T-cell (primary cell): ENCODE results near the gene DEFB124. TPM values are rescaled to one million over a fixed set of nuclear protein-coding genes. Genes with fewer than 3 reads are reported as not detected.

ENCODE experiments used
- ATAC-seq, 4 experiments: fragments of 200-7000 bp in 3 of 4; fragments of 150-1000 bp in 1 of 4; cut with Tn5 transposase; replicated peaks in 1 of 4; 1 replicate in 3 of 4; 2 replicates in 1 of 4; pipeline ENCODE4 v1.10.0; 2021; ENCODE audit warnings: moderate library complexity in 3 of 4, mild to moderate bottlenecking in 2 of 4, moderate number of reproducible peaks in 1 of 4
- CTCF ChIA-PET, 2 donors: fragments of 300-600 bp; sonication (Branson Sonifier 250); formaldehyde crosslinking; loops; one replicate each; lab custom pipeline; 2022; ENCODE audit warnings: antibody characterized with exemption in 2 of 2; lab: Charles Lee
- POLR2A ChIA-PET, 2 donors: fragments of 300-600 bp; sonication (Branson Sonifier 250); formaldehyde crosslinking; loops; one replicate each; lab custom pipeline; 2022; ENCODE audit warnings: antibody characterized with exemption in 2 of 2; lab: Charles Lee
- DNase-seq, 35 experiments: peaks; one replicate each; pipeline versions ENCODE4 v3.0.0 to v3.0.0-alpha.2; 2013 to 2023
- H3K27ac ChIP-seq: one replicate; pipeline ENCODE4 v1.5.1; 2013; ENCODE audit warnings: low read length
- H3K27me3 ChIP-seq, 2 experiments: replicated peaks in 1 of 2; 1 replicate in 1 of 2; 2 replicates in 1 of 2; pipeline versions ENCODE4 v1.6.1 to v1.7.0; 2013; ENCODE audit warnings: low read length in 1 of 2, mixed read lengths in 1 of 2; ENCODE audit not compliant: control insufficient read depth in 2 of 2, insufficient read depth in 2 of 2; ENCODE audit errors: extremely low read depth in 1 of 2
- H3K36me3 ChIP-seq, 2 donors: 1 replicate in 1 of 2; 2 replicates in 1 of 2; pipeline versions ENCODE4 v1.6.1 to v1.7.0; 2013; ENCODE audit warnings: low read length in 1 of 2; ENCODE audit not compliant: control insufficient read depth in 2 of 2, insufficient read depth in 1 of 2; ENCODE audit errors: extremely low read depth in 1 of 2
- H3K4me1 ChIP-seq, 2 experiments: 1 replicate in 1 of 2; 2 replicates in 1 of 2; pipeline versions ENCODE4 v1.6.1 to v1.7.0; 2013; ENCODE audit warnings: low read length in 2 of 2, mixed read lengths in 1 of 2; ENCODE audit not compliant: insufficient read depth in 2 of 2, control insufficient read depth in 1 of 2; ENCODE audit errors: extremely low read depth in 1 of 2
- H3K4me3 ChIP-seq, 2 donors: 1 replicate in 1 of 2; 2 replicates in 1 of 2; pipeline versions ENCODE4 v1.5.1 to v1.7.0; 2013; ENCODE audit warnings: mild to moderate bottlenecking in 2 of 2, low read length in 1 of 2, moderate library complexity in 1 of 2; ENCODE audit not compliant: control insufficient read depth in 1 of 2; ENCODE audit errors: extremely low read depth in 1 of 2
- H3K9me3 ChIP-seq: 2 replicates; pipeline ENCODE4 v1.7.0; 2013
- H3K27ac Mint-ChIP-seq, 2 donors: one replicate each; pipeline ENCODE4 v1.8.0; 2020 to 2021; ENCODE audit warnings: mild to moderate bottlenecking in 2 of 2, mixed read lengths in 2 of 2
- H3K27me3 Mint-ChIP-seq, 2 donors: one replicate each; pipeline ENCODE4 v1.8.0; 2021 to 2022; ENCODE audit warnings: mixed read lengths in 2 of 2
- H3K36me3 Mint-ChIP-seq: one replicate; pipeline ENCODE4 v1.8.0; 2021; ENCODE audit warnings: mixed read lengths
- H3K4me1 Mint-ChIP-seq, 3 donors: one replicate each; pipeline ENCODE4 v1.8.0; 2020 to 2022; ENCODE audit warnings: mixed read lengths in 3 of 3, mild to moderate bottlenecking in 1 of 3
- H3K4me3 Mint-ChIP-seq, 3 donors: one replicate each; pipeline ENCODE4 v1.8.0; 2020 to 2022; ENCODE audit warnings: mild to moderate bottlenecking in 3 of 3, mixed read lengths in 3 of 3, moderate library complexity in 3 of 3
- H3K9me3 Mint-ChIP-seq, 3 donors: one replicate each; pipeline ENCODE4 v1.8.0; 2020 to 2022; ENCODE audit warnings: mixed read lengths in 3 of 3
- WGBS: methylation state at CpG from one replicate; pipeline ENCODE4 v1.1.5; 2013; ENCODE audit warnings: missing lambda C conversion rate; ENCODE audit not compliant: insufficient coverage; 5-methylcytosine and 5-hydroxymethylcytosine counted together
- total RNA-seq, 35 experiments: library from RNA in 6 of 35; stranded (reverse) in 6 of 35; fragments of 120-200 nt in 1 of 35; gene quantifications; one replicate each; pipeline versions ENCODE4 v1.2.1 to v1.2.4 and lab custom pipeline; 2013 to 2026

The DEFB124 gene
- total RNA-seq, 5 donors from 2014 or later (not counting 1 experiment from before 2014, with no cell fraction given): not detected

- peaks cover 17 to 48% of the 10 kb centered on the region in 2 experiments for H3K4me1 ChIP-seq
- H3K36me3 ChIP-seq: peaks cover 0 to 8% of the 10 kb centered on the region in 2 donors
- ATAC-seq (no peak), DNase-seq (peak in 1 of 35 experiments; percentile 21)
- CTCF ChIA-PET: interaction anchor here in 1 of 2 donors (0.6 kb wide), 1 partner anchor 11 kb away, joined by 4 read pairs; no protein-coding TSS in a partner anchor
- Mint-ChIP-seq H3K27ac (no peak overlapping the region), H3K9me3 (no peaks in the 10 kb centered on the region), H3K4me1 (peaks cover 19 to 33% (median 31%) of the 10 kb centered on the region in 3 donors), H3K4me3 (no peak overlapping the region), H3K36me3 (peaks cover 7% of the 10 kb centered on the region), H3K27me3 (no peaks in the 10 kb centered on the region)
- peak overlapping the region in 1 of 2 donors; percentile 90 for H3K4me3 ChIP-seq
- peak overlapping the region; percentile 21 for H3K27ac ChIP-seq
- no peaks in the 10 kb centered on the region for H3K27me3 ChIP-seq
- no peaks in the 10 kb centered on the region for H3K9me3 ChIP-seq
- POLR2A ChIA-PET: no interaction called here
- WGBS: no CpG with 5 or more reads among the region's 2 CpGs
Observed at GRCh38 chr20:31516651-31517050, 41.7 kb upstream of the DEFB124 start.

GRCh38 chr20:31516166-31516565 lies 41.2 kb upstream of the DEFB124 start:
- H3K4me3 Mint-ChIP-seq: no peak overlapping the region
- no peaks in the 10 kb centered on the region for H3K27me3 Mint-ChIP-seq
- no peak for ATAC-seq
- Histone ChIP-seq H3K27ac (no peak overlapping the region), H3K4me3 (peak overlapping the region in 1 of 2 donors; percentile 90), H3K4me1 (peaks cover 17 to 48% of the 10 kb centered on the region in 2 experiments), H3K9me3 (no peaks in the 10 kb centered on the region), H3K36me3 (peaks cover 0 to 6% of the 10 kb centered on the region in 2 donors), H3K27me3 (no peaks in the 10 kb centered on the region)
- ChIA-PET POLR2A (no interaction called here), CTCF (interaction anchor here in 1 of 2 donors (0.6 kb wide), 1 partner anchor 1303 kb away, joined by 6 read pairs; the partner anchor contains the start of gene MAPRE1)
- H3K9me3 Mint-ChIP-seq: no peaks in the 10 kb centered on the region
- no peak overlapping the region for H3K27ac Mint-ChIP-seq
- H3K36me3 Mint-ChIP-seq: peaks cover 7% of the 10 kb centered on the region
- 73% methylated on average over 2 of the region's 4 CpGs for WGBS
- no peak for DNase-seq
- H3K4me1 Mint-ChIP-seq: peaks cover 19 to 31% (median 29%) of the 10 kb centered on the region in 3 donors

GRCh38 chr20:31515775-31516107 lies 40.8 kb upstream of the DEFB124 start:
- peak overlapping the region in 1 of 2 donors; percentile 90 for H3K4me3 ChIP-seq
- POLR2A ChIA-PET: no interaction called here
- H3K9me3 Mint-ChIP-seq: no peaks in the 10 kb centered on the region
- ATAC-seq (no peak), DNase-seq (no peak)
- CTCF ChIA-PET: interaction anchor here in 1 of 2 donors (0.6 kb wide), 1 partner anchor 1304 kb away, joined by 6 read pairs; the partner anchor contains the start of gene MAPRE1
- peaks cover 15 to 27% (median 25%) of the 10 kb centered on the region in 3 donors for H3K4me1 Mint-ChIP-seq
- no peaks in the 10 kb centered on the region for H3K9me3 ChIP-seq
- peaks cover 0 to 3% of the 10 kb centered on the region in 2 donors for H3K36me3 ChIP-seq
- no peak overlapping the region for H3K4me3 Mint-ChIP-seq
- H3K4me1 ChIP-seq: peaks cover 17 to 48% of the 10 kb centered on the region in 2 experiments
- H3K36me3 Mint-ChIP-seq: peaks cover 7% of the 10 kb centered on the region
- H3K27ac ChIP-seq: peak overlapping the region; percentile 45
- no peaks in the 10 kb centered on the region for H3K27me3 ChIP-seq
- H3K27ac Mint-ChIP-seq: no peak overlapping the region
- no peaks in the 10 kb centered on the region for H3K27me3 Mint-ChIP-seq
- 22% methylated on average over 1 of the region's 3 CpGs for WGBS

GRCh38 chr20:31515072-31515774 lies 40.3 kb upstream of the DEFB124 start:
- Histone ChIP-seq H3K4me3 (peak overlapping the region; percentile 72 to 90), H3K36me3 (peaks cover 0 to 3% of the 10 kb centered on the region in 2 donors), H3K27me3 (no peaks in the 10 kb centered on the region), H3K27ac (peak overlapping the region; percentile 45), H3K4me1 (peaks cover 17 to 48% of the 10 kb centered on the region in 2 experiments), H3K9me3 (no peaks in the 10 kb centered on the region)
- POLR2A ChIA-PET: no interaction called here
- CTCF ChIA-PET: no interaction called here
- Mint-ChIP-seq H3K27me3 (no peaks in the 10 kb centered on the region), H3K9me3 (no peaks in the 10 kb centered on the region), H3K27ac (no peak overlapping the region), H3K4me3 (no peak overlapping the region), H3K4me1 (peaks cover 9 to 22% (median 20%) of the 10 kb centered on the region in 3 donors), H3K36me3 (peaks cover 4% of the 10 kb centered on the region)
- WGBS: 15% methylated on average over 4 of the region's 4 CpGs
- no peak for ATAC-seq
- DNase-seq: no peak

- ATAC-seq: peak; percentile 86 to 91 (median 88)
- Histone ChIP-seq H3K27ac (peak within 1 kb of the TSS; percentile 53), H3K36me3 (no peaks in the 10 kb centered on the region), H3K4me3 (peak within 1 kb of the TSS; percentile 72 to 90), H3K4me1 (peaks cover 17 to 44% of the 10 kb centered on the region in 2 experiments), H3K27me3 (peaks cover 0 to under 1% of the 10 kb centered on the region in 2 experiments), H3K9me3 (no peaks in the 10 kb centered on the region)
- under 1% methylated on average over 84 of the region's 86 CpGs for WGBS
- ChIA-PET POLR2A (interaction anchor here in 1 of 2 donors (0.6 kb wide), 1 partner anchor 366 kb away, joined by 3 read pairs; no protein-coding TSS in a partner anchor), CTCF (interaction anchor here (0.6 to 1.6 kb wide), 6 partner anchors 10 to 1026 kb away, joined by 3 to 5 read pairs (median 4); no protein-coding TSS in a partner anchor)
- Mint-ChIP-seq H3K9me3 (no peaks in the 10 kb centered on the region), H3K4me1 (peaks cover 6 to 15% (median 11%) of the 10 kb centered on the region in 3 donors), H3K36me3 (peaks cover 3% of the 10 kb centered on the region), H3K27ac (peak within 1 kb of the TSS; percentile 27 to 65), H3K4me3 (no peak within 1 kb of the TSS), H3K27me3 (no peaks in the 10 kb centered on the region)
- DNase-seq: peak; percentile 74 to 95 (median 85)
Observed at GRCh38 chr20:31514154-31515071, 39.5 kb upstream of the DEFB124 start, which contains the start of gene HM13. Gene HM13, plus strand, starts transcription at chr20:31514442. Its CDS starts 110 bp downstream, at chr20:31514552.
